Adrenal gland (tissue), 5 donors: ENCODE results near the gene GSK3A.

ENCODE experiments used
- POLR2A ChIP-seq, 2 donors: fragments of 450-650 bp; IDR thresholded peaks; one replicate each; pipeline ENCODE4 v1.6.1; 2017; ENCODE audit warnings: antibody characterized with exemption in 2 of 2, mild to moderate bottlenecking in 2 of 2, moderate library complexity in 1 of 2
- TF ChIP-seq, protein P1 (sequence below), 6 experiments: fragments of 450-650 bp in 4 of 6; fragments of 200-600 bp in 2 of 6; sonication (generic) in 1 of 6; IDR thresholded peaks; 1 replicate in 5 of 6; 2 replicates in 1 of 6; pipeline versions ENCODE4 v1.5.1 to v1.8.0; 2016 to 2021; ENCODE audit warnings: antibody characterized with exemption in 6 of 6, mild to moderate bottlenecking in 2 of 6, moderate library complexity in 1 of 6
- donor health status: DM: no; HTN: no; CAD: no.

DNA sequence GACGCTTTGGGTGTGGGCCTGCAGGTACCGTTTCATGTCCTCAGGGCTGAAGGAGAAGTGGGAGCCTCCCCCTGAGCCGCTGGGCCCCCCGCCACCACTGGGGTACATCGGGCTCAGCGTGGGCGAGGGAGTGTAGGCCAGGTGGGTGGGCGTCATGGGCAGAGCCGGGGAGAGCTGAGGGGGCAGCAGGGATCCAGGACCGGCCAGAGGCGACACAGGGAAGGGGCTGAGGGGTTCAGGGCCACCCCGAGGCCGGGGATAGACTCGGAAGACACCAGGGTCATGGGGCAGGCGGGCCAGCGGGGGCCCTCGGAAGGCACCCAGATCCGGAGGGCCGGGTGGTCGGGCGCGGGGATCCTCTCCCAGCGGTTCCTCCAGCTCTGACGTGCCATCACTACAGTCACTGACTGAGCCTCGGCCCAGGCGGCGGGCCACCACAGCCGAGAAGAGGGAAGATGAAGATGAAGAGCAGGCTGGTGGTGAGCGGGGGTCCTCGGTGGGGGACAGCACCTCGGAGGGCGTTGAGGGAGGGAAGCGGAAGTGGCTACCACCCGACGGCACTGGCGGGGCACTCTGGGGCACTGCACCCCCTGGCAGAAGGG is 6.8 kb upstream of the GSK3A start:
- TF ChIP-seq, protein P1, sequence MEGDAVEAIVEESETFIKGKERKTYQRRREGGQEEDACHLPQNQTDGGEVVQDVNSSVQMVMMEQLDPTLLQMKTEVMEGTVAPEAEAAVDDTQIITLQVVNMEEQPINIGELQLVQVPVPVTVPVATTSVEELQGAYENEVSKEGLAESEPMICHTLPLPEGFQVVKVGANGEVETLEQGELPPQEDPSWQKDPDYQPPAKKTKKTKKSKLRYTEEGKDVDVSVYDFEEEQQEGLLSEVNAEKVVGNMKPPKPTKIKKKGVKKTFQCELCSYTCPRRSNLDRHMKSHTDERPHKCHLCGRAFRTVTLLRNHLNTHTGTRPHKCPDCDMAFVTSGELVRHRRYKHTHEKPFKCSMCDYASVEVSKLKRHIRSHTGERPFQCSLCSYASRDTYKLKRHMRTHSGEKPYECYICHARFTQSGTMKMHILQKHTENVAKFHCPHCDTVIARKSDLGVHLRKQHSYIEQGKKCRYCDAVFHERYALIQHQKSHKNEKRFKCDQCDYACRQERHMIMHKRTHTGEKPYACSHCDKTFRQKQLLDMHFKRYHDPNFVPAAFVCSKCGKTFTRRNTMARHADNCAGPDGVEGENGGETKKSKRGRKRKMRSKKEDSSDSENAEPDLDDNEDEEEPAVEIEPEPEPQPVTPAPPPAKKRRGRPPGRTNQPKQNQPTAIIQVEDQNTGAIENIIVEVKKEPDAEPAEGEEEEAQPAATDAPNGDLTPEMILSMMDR (IDR thresholded peaks at IDR 0.05) = no peak
- no peak for TF ChIP-seq POLR2A (IDR thresholded peaks at IDR 0.05)
